ENCODE data around the gene CECR2.

The CECR2 gene

DNA sequence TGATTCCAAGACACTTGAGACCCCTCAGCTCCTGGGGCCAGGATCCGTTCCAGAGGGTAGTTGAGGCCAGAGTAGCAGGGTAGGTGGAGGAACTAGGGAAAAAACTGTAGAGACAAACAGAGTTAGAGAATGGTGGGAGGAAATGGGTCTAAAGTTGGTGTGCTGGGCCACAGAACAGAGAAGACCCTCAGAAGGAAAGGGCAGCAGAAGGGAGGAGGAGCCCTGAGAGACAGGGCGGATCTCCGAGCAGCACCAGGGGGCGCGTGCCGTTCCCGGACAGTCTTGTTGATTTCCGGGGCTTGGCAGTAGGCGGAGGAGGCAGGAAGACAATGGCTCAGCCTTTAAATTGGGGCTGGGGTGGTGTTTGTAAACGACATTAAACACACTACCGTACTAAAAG, 2.4 kb upstream of the CECR2 start:
- DNase-seq (ENCODE audit: low read depth in 2 of 3, low spot score in 1 of 3): peak in 1 of 3 donors; percentile 14

GRCh38 chr22:17368144-17368543, 1.1 kb upstream of the CECR2 start:
- DNase-seq (ENCODE audit: low read depth in 2 of 3, low spot score in 1 of 3): no peak

GRCh38 chr22:17368554-17369438, 464 bp upstream of the CECR2 start:
- DNase-seq (ENCODE audit: low read depth in 2 of 3, low spot score in 1 of 3): no peak

DNA sequence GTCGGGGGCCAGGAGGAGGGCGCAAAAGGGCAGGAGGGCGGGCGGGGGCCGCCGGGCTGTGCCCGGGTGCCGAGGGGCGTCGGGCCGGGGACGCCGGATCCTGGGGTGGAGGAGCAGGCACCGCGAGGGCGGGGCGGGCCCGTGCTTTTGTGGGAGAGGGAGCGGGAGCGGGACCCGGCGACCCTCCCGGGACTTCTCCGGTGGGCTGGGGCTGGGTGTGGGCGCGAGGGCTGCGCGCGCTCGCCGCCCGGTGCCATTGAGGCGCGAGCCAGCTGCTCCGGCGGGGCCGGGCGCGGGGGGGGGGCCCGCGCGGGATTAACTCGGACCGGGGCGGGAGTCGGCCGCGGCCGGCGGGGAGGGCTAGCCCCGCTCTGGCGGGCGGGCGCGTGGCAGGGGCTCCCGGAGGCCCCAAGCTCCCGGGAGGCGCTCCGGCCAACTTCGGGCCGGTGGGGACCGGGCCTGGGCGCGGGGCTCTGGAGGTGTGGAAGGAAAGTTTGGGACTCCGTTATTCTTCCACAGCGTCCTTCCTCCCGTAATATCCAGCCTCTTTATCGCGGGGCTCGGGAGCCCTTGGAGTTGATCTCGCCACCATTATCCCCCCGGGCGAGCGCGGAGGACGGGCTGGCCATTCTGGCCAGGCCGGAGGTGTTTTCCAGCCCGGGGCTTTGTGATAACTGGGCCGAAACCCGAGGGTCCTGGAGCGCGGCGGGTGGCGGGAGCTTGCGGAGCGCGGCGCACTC, 936 bp downstream of the CECR2 start:
- no peak for DNase-seq (ENCODE audit: low read depth in 2 of 3, low spot score in 1 of 3)

DNA sequence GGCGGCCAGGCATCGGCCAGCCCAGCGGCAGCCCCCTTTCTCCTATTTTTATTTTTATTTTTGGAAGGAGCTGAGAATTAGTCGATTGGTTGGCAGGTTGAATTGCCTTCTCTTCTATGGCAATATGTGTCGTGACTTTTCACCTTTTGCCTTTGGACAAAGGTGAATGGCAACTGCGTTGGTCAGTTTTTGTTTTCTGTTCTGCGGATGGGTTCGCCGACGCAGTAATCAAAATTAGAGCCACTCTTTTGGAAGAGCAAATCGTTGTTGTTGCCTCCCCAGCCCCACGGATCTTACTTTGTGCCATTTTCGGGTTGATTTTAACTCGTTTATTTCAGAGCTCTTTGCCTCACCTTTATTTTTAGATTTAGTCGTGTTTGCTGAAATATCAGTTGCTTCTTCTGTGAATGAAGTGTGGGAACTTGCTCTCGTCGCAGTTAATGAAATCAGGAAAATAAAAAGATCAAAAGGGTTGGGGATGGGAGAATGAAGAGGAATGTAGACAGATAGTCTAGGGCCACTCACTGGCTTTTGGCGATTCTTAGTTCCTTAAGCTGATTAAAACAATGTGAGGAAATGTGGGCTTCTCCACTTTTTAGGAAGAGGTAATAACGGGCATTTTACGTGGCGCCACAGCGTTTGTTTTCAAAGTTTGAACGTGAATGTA, 1.6 kb downstream of the CECR2 start:
- no peak for DNase-seq (ENCODE audit: low read depth in 2 of 3, low spot score in 1 of 3)

DNA sequence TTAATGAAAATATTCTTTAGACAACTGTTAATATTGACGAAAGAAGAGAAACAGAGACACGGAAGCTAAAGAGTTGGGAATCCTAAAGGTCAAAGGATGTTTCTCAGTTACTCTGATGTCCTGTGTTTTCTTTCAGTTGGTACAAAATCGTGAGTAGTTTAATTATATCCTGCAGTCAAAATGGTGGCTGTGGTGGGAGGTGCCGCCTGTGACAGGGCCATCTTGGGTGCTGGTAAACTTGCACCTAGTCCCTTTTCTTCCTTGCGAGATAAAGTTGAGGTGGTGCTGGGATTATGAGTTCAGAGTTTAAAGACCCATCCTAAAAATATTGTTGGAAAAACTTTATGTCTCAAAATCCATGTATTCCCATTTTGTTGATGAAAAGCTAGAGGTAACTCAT, 2.2 kb downstream of the CECR2 start:
- DNase-seq (ENCODE audit: low read depth in 2 of 3, low spot score in 1 of 3): no peak

DNA sequence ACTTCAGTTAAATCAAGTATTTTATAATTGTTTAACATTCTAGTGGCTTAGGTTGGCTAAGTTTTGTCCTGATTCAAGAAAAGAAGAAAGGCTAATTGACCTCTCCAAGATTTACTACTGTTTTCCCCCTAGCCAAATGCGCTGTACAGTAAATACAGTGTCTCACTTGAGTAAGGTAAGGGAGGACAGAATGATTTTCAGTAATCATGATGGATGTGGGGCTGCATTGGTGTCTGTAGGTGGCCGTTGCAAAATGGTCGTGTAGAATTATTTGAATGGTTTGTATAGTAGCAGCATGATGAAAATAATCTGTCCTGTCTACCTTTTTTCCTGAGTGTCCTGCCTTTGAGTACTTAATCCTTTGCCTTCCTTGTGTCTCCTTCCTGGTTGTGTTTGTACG, 4.6 kb downstream of the CECR2 start:
- DNase-seq (ENCODE audit: low read depth in 2 of 3, low spot score in 1 of 3): no peak

DNA sequence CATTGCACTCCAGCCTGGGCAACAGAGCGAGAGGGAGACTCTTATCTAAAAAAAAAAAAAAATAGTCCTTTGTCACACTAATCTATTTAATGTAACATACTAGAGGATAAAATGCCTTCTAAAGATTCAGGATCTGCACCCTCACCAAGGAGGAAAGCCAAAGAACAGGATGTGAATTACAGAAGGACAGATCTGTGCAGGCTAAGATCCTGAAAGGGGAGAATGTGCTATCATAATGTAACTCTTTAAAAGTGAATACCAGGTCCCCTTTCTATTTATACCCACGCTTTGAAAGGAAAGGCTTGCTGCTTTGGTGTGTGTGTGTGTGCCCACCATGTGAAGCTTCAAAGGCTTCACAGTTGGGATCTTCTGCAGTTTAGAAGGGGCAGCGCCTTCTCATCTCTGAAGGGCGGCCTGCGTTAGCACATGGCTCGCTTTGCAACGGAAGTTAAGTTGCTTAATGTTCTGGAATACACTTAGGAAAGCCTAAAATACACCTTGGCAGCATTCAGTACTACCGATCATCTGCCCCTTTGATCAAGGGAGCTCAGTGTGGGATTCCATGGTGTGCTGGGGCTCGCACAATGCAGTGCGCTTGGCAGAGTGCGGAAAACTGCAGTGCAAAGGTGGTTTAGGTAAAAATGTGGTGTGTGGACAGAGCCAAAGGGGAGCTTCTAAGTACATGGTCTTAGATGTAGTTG, 6.8 kb downstream of the CECR2 start:
- DNase-seq (ENCODE audit: low read depth in 2 of 3, low spot score in 1 of 3): no peak

DNA sequence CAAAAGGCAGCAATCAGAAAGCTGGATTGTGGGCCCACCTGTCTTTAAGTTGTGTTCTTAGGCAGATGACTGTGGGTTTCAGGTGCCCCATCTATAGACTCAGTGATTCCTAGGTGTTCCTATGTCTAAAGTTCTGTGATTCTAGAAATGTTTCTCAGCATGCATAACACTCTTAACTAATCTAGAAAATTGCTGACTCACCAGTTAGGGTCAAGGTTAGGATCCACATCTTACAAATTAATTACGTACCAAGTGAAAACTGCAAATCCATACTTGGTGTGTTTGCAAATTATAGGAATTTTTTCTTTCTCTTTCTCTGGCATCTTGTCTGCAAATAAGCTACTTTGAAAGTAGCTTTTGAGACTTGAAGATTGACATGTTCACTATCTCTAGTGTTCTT, 7.7 kb downstream of the CECR2 start:
- DNase-seq (ENCODE audit: low read depth in 2 of 3, low spot score in 1 of 3): no peak

DNA sequence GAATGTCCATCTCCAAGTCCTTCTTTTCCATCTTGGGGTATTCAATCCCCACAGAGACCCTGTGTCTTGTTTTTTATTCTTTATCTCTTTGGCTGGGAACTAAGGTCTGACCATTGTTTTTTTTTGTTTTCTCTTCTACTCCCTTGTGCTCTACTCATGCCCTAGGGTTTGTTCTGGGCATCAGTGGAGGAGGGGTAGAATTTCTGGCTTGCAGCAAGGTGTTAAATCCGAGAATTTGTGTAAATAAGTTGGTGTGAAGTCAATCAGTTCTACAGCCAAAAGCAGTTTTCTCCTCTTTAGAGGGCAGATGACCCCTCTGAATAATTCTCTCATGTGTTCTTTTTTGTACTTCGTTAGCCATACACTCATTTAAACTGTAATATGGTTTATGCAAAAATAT, 10.7 kb downstream of the CECR2 start:
- no peak for DNase-seq (ENCODE audit: low read depth in 2 of 3, low spot score in 1 of 3)

DNA sequence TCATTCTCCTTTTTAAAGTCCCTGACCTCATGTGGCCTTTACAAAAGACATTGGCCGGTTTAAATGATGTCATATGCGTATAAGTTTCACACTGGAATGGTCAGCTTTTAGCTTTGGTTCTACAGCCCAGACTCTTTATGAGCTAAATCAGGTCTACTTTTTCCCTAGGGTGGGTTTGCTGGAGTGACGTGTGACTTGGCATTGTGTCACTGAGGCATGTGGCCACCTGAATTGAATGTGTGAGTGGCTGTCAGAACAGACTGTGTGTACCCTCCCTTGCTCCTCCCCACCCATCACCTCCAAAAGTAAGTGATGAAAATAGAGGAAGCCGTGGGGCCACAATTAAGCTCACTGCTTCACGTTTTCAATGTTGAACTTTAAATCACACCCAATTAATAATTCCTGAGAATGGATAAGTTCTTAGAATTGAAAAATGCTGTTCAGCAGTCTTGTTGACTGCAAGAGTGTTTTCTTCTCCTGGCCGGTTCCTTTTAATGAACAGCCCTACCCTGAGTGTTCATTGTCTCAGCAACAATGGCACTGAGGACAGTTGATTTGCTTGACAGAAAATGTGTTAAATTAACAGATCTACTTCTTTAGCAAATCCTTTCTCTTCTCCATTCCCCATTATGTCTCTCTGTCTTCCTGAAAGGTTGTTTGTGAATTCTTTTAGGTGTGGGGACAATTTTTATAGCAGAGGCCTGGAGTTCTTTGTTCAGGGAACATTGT, 11.3 kb downstream of the CECR2 start:
- no peak for DNase-seq (ENCODE audit: low read depth in 2 of 3, low spot score in 1 of 3)

DNA sequence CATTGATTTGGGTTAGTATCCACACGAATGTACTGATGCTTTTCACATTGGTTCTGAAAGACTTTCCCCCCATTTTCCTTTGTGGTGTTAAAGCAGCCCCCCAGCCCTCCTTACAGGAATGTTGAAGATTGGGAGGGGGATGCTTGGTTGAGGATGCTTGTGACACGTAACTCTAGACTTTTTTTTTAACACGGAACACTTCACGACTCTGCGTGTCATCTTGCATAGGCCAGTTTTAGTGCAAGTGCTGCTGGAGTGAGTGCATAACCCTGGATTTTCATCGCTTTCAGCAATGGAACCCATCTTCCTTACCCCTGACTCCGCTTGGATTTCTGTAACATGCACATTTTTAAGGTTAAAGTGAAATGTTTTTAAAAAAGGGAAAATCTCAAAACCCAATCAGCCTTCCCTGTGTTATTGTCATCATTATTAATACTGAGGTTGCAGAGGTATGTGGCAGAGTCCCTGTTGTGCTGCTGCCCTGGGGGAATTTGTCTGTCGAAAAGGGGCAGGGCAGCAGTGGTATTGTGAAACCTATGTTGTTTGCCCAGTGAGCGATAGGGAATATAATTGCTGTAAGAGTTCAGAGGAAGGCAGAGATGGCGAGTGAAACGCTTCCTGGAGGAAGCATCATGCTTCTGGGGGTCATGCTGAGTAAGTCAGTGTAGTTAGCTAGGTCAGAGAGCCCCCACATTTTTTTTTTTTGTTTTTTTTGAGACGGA, 12.1 kb downstream of the CECR2 start:
- no peak for DNase-seq (ENCODE audit: low read depth in 2 of 3, low spot score in 1 of 3)

DNA sequence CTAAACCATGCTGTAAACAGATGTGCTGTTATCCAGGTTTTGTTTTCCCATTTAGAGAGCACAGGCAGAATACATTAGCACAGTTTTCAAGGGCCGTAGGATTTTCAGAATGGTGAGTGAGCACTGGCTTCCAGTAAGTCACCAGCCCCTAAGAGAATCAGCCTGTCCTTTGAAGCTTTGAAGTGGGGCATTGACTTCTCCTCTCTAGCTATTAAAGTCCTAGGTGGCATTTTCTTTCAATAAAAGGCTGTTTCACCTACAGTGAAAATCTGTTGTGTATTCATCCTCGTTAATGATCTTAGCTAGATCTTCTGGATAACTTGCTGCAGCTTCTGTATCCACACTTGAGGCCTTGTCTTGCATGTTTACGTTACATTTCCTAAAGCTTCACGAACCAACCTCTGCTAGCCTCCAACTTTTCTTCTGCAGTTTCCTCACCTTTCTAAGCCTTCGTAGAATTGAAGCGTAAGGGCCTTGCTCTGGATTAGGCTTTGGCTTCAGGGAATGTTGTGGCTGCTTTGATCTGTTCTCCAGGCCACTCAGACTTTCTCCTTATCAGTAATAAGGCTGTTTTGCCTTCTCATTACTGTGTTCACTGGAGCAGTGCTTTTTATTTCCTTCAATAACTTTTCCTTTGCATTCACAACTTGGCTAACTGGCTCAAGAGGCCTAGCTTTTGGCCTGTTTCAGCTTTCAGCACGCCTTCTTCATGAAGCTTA, 15.5 kb downstream of the CECR2 start:
- no peak for DNase-seq (ENCODE audit: low read depth in 2 of 3, low spot score in 1 of 3)

DNA sequence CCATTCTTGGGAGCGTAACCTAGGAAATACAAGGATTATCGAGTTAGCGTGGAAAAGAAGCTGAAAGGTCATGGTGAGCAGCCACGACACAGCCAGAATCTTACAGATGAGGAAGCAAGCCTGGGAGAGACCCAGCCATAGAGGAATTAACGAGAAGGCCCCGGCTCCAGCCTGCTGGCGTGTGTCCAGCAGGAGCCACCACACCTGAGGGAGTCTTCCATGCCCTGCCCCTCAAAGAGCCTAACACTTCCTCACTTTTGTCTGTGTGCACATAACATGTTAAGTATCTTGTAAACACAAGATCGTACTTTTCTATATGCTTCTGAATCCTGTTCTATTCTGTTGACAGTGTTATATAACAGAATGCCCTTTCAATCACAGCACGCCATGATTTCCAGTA, 18.1 kb downstream of the CECR2 start:
- no peak for DNase-seq (ENCODE audit: low read depth in 2 of 3, low spot score in 1 of 3)

DNA sequence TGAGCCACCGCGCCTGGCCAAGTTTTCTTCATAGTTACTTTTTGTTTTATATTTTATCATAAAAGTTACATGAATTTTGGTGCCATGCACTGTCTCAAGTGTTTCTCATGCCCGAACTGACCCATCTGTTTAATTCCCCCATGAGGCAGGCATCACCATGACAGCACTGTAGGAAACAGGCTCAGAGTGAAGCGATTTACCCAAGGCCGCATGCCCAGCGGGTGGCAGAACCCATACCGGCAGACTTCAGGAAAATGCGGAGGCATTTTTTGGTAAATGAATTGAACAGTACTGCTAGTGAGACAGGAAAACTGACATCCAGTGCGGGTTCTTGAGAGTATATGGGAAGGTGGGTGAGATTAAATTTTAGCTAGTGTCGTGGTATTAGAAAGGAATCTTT, 19.0 kb downstream of the CECR2 start:
- no peak for DNase-seq (ENCODE audit: low read depth in 2 of 3, low spot score in 1 of 3)

- no peak for DNase-seq (ENCODE audit: low read depth in 2 of 3, low spot score in 1 of 3)
These were observed 20.8 kb downstream of the CECR2 start for GRCh38 chr22:17390087-17390486.

DNA sequence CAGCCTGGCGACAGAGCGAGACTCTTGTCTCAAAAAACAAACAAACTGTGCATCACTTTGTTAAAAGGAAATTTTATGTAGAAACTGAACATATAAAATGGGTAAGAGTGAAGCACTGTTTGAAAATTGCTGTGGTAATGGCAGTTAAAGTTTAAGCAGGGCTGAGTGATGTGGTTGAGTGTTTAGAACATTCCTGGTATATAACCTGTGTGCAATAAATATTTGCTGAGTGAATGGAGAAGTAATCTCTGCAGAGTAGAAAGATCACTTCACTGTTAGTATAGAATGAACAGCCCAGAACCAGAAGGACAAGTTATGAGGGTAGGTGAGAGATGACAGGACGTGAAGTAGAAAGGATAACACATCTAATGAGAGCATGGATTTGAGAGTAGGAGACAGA, 27.3 kb downstream of the CECR2 start:
- DNase-seq (ENCODE audit: low read depth in 2 of 3, low spot score in 1 of 3): no peak

DNA sequence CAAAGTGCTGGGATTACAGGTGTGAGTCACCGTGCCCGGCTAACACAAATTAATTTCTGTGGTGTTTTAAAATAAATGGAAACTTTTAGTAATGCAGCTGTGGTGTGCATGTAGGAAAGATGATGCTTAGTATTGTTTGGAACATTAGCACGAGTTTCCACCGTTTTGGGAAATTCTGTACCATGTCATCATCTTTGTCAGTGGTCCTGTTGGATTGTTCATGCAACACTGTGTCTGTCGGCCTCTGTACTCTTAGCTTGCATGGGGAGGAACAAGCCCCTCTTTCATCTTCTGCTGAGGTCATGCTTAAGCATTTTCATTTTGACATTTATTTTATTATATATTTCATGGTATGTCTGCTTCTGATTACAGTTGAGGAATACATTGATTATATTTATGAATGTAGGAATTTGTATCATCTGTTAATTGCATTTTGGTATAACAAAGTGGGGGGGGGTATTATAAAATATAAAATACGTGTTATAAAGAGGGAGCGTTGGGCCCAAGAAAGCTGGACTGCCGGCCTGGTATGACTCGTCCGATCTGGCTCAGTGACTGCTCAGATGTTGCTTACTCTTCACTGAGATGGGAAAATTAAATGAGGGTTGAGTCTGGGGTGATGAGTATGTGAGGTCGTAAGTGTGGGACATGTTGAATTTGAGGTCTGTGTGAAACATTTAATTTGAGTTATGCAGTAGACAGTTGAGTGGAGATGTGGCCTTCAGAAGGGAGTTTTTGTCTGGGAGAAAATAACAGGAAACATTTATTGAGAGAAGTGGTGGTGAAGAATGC, 28.7 kb downstream of the CECR2 start:
- DNase-seq (ENCODE audit: low read depth in 2 of 3, low spot score in 1 of 3): no peak

GRCh38 chr22:17400305-17400704, 31.0 kb downstream of the CECR2 start:
- DNase-seq (ENCODE audit: low read depth in 2 of 3, low spot score in 1 of 3): no peak
